HG03025 (cell line): ENCODE data around the gene SLCO1A2.

Experiments used
- ATAC-seq: cut with Tn5 transposase; IDR thresholded peaks from one replicate; pipeline ENCODE4 v1.9.1; 2021; ENCODE audit warnings: mild to moderate bottlenecking, moderate library complexity; ENCODE audit not compliant: unreplicated experiment, low FRiP score

The SLCO1A2 gene

DNA sequence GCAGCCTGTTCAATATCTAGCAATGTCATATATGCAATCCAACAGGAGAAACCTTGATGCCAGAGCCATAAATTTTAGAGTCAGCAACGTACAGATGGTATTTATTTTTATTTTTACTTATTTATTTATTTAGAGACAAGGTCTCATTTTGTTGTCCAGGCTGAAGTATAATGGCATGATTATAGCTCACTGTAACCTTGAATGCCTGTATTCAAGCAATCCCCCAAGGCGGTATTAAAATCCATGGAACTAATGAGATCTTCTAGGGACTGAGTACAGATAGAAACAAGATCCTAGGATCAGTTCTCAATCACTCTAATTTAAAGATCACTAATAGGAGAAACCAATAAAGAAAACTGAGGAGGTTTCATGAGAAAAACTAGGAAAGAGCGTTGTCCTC is 114.5 kb downstream of the SLCO1A2 start:
- ATAC-seq, result no peak

DNA sequence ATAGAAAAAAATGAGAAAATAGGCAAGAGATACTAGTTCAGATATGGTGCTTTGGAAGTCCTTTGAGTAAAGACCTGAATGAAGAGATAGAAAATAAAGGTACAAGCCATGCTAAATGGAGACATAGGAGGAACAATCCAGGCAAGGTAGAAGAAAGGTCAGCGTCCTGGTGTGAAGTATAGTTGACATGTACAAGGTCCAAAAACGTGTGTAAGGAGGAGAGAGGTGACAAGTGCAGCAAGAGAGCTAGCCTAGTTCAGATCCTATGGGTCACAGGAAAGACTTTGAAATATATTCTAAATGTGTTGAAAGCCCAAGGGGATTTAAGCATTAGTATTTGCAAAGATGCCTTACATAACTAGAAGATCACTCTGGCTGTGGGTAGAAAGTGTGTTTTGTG is 115.5 kb downstream of the SLCO1A2 start:
- ATAC-seq, result no peak
